Measurements from ENCODE around the gene PSMD11.

GRCh38 chr17:32486111-32486700 is 41.9 kb downstream of the PSMD11 start:
- TF ChIP-seq CTCF (conservative IDR thresholded peaks at IDR 0.05 in 1 of 2, IDR thresholded peaks at IDR 0.05 in 1 of 2; ENCODE audit: extremely low read depth in 1 of 2, insufficient read depth in 1 of 2, low read depth in 1 of 2, low read length in 2 of 2) (no peak), EZH2 (IDR thresholded peaks at IDR 0.05; ENCODE audit: borderline replicate concordance, low read length) (no peak)
